Daoy (cell line): ENCODE measurements around the gene NMT1. TPM values are rescaled to one million over a fixed set of nuclear protein-coding genes. Genes with fewer than 3 reads are reported as not detected.

ENCODE experiments used
- DNase-seq: peaks from one replicate; pipeline ENCODE4 v3.0.0-alpha.2; 2015; ENCODE audit warnings: low read depth
- total RNA-seq: library from RNA; depleted of rRNA; stranded (reverse); fragments of >200 nt; shearing (Covaris generic); gene quantifications from 2 replicates; pipeline ENCODE4 v1.2.3, GENCODE V29; 2014

The NMT1 gene
- total RNA-seq, 1 experiment from 2014 or later = 112 TPM

- no peak for DNase-seq
Observed at GRCh38 chr17:45135978-45136791, 75.1 kb downstream of the NMT1 start.

DNA sequence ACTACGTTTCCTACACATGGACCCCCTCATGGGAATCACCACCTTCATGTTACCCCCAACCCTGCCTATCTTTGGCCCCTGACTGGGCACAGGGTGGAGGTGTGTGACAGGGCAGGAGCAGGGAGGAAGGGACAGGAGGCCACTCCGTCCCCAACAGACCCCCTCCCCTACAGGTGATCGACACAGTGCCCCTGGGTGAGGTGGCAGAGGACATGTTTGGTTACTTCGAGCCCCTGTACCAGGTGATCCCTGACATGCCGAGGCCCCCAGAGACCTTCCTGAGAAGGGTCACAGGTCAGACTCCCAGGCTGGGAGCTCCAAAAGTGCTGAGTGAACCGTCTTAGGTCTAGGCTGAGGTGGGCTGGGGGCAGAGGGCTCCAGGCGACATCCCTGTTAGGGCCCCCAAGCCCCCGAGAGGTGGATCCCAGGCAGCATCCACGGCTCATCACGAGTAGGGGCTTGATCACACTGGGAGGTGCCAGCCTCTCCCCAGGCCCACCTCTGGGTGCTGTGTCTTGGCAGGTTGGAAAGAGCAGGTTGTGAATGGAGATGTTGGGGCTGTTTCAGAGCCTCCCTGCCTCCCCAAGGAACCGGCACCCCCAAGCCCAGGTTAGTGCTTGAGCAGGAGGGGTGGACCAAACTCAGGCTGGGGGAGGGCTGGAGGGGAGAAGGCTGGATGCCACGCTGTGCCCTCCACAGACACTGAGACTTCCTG is 75.9 kb downstream of the NMT1 start:
- DNase-seq = no peak

GRCh38 chr17:45137561-45138305 is 76.6 kb downstream of the NMT1 start:
- no peak for DNase-seq

DNA sequence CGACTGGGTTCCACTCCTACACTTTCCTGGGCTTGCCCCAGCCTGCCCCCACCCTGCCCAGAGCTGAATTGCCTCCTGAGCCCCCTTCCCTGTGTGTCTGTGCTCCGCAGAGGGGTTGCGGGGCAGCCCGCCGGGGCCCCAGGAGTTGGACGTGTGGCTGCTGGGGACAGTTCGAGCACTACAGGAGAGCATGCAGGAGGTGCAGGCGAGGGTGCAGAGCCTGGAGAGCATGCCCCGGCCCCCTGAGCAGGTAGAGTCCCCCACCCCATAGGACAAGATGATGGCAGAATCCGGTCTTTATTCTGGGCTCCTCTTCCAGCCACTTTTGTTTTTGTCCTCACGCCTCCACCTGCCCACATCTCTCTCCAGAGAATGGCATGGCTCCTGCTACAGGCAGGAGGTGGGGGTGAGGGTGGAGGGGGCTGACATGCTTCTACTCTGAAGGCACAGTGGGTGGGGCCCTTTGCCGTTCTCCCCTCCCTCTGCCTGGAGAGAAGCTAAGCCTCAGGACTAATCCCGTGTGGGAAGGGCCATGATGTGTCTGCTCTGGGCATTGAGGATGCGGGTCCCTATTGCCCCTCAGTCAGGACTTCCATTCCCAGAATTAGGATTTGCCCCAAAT is 77.9 kb downstream of the NMT1 start:
- DNase-seq = no peak

- DNase-seq = no peak
Observed at GRCh38 chr17:45139533-45139920, 78.4 kb downstream of the NMT1 start.

DNA sequence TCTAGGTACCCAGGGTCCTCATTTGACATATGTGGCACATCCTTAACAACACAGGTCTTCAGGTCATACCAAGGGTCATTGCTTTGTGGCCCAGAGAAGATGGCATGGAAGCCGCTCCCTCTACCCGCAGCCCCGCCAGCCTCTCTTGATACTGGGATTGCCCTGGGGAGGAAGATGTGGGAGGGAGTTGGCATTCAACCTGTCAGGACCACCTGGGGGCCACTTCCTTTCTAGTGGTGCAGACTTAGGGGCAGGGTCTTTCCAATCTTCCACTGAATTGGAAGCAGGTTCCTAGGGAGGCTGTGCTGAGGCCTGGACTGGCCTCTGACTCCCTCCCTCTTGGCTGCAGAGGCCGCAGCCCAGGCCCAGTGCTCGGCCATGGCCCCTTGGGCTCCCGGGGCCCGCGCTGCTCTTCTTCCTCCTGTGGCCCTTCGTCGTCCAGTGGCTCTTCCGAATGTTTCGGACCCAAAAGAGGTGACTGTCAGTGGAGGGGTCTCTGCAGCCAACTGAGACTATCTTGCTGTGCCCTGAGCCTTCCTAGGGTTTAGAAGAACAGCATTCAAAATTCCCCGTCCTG is 82.1 kb downstream of the NMT1 start:
- DNase-seq = no peak

DNA sequence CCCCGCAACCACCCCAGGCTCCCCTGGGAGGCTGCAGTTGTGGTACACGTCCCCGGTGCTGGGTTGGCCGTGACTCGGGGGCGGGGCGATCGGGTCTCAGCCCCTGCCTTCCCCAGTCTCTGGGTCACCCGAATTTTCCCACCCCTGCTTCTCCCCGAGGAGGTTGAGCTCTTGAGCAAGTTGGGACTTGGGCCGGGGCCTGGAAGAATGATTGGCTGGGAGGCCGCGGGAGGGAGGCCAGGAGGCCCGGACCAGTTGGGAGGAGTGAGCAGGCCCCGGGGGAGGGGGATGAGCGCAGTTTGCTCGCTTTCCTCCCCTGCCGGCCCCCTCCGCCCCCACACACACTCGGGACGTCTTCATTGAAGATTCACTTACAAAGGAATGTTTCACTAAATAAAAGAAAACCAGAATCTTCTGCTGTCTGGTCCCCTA is 82.7 kb downstream of the NMT1 start:
- DNase-seq = no peak

DNA sequence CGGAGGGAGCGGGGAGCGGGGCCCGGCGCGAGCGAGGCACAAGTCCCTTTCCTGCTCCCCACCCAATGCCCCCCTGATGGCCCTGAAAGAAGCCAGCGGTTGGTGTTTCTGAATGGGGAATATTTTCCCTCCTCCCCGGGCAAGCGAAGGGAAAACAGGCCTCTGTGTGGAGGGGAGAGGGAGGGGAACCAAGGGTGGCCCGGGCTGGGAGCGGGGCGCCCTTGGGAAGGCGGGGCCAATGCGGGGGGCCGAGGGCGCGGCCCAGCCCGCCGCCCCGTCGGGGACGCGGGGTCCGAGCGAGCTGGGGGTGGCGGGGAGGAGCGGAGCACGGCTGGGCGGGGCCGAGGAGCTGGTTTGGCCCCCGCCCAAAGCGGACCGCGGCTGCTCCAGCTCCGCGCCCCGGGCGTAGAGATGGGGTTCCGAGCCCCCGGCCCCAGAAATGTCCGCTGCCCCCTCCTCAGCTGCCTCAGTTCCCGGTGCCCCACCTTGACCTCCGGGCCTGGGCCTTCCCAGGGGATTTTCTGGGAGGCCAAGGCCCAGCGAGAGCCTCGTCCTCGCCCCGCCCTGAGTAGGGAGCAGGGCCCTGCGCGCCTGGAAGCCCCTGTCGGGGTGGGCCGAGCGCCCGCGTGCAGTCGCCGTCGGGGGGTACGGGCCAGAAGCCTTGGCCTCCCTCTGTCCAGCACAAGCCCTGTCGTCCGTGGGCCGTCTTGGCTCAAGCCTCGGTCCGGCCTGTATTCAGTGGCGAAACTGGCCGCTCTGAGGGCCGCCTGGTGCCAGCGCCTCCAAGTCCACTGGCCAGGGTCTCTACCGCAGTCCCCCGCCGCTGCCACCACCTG is 83.3 kb downstream of the NMT1 start:
- no peak for DNase-seq

DNA sequence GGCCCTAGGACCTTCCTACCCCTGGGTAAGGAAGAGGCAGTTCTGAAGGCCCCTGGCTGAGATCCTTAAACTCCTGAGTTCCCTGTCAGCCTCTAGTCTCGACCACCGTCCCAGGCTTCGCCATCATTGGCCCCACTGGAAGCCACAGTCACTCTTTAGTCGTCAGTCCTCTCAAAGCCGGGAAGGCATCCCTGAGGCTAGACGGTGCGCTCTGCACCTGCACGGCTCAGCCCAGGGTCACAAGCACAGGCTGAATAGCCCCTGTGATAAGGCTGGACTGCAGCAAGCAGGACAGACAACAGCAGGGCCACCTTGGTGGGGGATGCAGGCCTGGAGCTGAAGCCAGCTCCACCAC is 83.9 kb downstream of the NMT1 start:
- DNase-seq = no peak

- no peak for DNase-seq
Observed at GRCh38 chr17:45146166-45146565, 85.0 kb downstream of the NMT1 start.

DNA sequence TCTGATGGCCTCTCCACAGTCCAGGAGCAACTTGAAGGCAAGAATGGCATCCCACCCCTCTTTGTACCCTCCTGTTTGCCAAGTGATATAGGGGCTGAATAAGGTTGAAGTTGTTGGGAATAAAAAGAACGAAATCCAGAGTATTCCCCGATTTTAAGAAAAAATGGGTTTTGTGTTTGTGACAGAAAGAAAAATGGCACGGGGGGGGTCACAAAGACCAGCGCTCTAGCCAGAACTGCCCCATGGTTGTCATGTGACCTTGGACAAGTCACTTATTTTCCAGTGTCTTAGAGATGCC is 85.4 kb downstream of the NMT1 start:
- no peak for DNase-seq

DNA sequence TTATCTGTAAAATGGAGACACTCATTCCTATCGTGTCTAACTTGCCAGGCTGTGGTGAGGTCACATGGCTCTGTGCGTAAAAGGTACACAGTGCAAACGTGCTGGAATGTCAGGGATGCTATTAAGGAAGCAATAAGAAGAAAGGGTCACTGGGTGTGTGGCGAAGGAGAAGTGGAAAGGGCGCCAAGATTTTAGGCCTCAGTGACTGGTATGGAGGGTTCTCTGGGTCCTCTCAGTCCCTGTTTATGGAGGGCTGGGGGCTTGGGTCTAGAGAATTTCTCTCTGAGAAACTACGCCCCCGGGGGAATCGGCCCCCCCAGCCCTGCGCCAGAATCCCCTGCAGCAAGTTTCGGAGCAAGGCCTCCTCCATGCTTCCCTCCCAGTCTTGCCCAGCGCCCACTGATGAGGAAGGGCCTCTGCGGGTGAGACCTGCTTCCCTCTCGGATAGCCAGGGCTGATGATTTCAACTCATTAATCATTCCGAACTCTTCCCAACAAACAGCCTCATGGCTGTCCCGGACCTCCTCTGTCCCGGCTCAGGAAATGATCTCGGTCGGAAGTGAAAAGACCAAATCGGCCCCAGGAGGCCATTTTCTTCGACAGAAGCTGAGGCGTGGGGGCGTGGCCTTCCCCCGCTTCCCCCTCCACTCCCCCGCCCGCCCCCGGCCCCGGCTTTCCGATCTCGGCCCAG is 85.9 kb downstream of the NMT1 start:
- DNase-seq = peak; percentile 84

- DNase-seq = peak; percentile 89
Observed at GRCh38 chr17:45147581-45148182, 86.6 kb downstream of the NMT1 start.

GRCh38 chr17:45148183-45149036 is 87.3 kb downstream of the NMT1 start, which contains the start of gene HEXIM1:
TSS of gene HEXIM1 (plus strand) at chr17:45148475. CDS start at chr17:45149191, 716 bp downstream.
- DNase-seq = peak; percentile 100

DNA sequence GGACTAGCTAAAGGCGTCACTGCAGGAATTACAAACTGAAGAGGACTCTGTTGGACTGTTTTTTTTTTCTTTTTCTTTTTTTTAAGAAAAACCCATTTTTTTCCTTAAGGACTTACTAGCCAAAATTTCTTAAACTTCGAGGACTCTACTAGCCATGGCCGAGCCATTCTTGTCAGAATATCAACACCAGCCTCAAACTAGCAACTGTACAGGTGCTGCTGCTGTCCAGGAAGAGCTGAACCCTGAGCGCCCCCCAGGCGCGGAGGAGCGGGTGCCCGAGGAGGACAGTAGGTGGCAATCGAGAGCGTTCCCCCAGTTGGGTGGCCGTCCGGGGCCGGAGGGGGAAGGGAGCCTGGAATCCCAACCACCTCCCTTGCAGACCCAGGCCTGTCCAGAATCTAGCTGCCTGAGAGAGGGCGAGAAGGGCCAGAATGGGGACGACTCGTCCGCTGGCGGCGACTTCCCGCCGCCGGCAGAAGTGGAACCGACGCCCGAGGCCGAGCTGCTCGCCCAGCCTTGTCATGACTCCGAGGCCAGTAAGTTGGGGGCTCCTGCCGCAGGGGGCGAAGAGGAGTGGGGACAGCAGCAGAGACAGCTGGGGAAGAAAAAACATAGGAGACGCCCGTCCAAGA is 88.0 kb downstream of the NMT1 start:
- DNase-seq = peak; percentile 89

GRCh38 chr17:45149669-45150664 is 88.8 kb downstream of the NMT1 start:
- DNase-seq = peak; percentile 72
